ENCODE measurements around the gene RAX. TPM values are rescaled to one million over a fixed set of nuclear protein-coding genes. Genes with fewer than 3 reads are reported as not detected.

The RAX gene
- total RNA-seq, 1 experiment from 2014 or later, result 0.37 TPM

- no peak overlapping the region for H3T11ph ChIP-seq (ENCODE audit: low read length)
- H2BK15ac ChIP-seq (ENCODE audit: low read depth, low read length), result no peak overlapping the region
- Mint-ChIP-seq H3K4me3 (peak overlapping the region; percentile 69 to 92), H3K27ac (no peak overlapping the region), H3K36me3 (ENCODE audit: insufficient read depth in 1 of 3, low read depth in 3 of 3) (no peaks in the 10 kb centered on the region; a peak in 1 of 7 replicates), H3K4me1 (peaks cover 12 to 22% of the 10 kb centered on the region in 2 experiments), H3K9me3 (peaks cover 0 to 2% of the 10 kb centered on the region in 2 experiments; a peak in 1 of 5 replicates), H3K27me3 (ENCODE audit: low read depth) (peaks cover 100% of the 10 kb centered on the region)
- H3K9me3 ChIP-seq (ENCODE audit: control insufficient read depth, low read depth, low read length), result no peaks in the 10 kb centered on the region
- no peak overlapping the region for H2BK120ac ChIP-seq (ENCODE audit: low read depth, low read length, poor library complexity, severe bottlenecking)
- no peak overlapping the region for H2BK5ac ChIP-seq (ENCODE audit: insufficient read length, low read length)
- H3K79me1 ChIP-seq (ENCODE audit: insufficient read depth, low read depth, low read length, poor library complexity, severe bottlenecking), result no peaks in the 10 kb centered on the region
- no peak overlapping the region for H3K56ac ChIP-seq (ENCODE audit: insufficient read length, low read depth, low read length)
- H2BK20ac ChIP-seq (ENCODE audit: low read depth, low read length, poor library complexity, severe bottlenecking), result no peak overlapping the region
- no peak overlapping the region for H3K4ac ChIP-seq (ENCODE audit: low read depth, low read length)
- no peak overlapping the region for H3K23ac ChIP-seq (ENCODE audit: insufficient read length, low read depth, low read length)
- no peak overlapping the region for H3K9ac ChIP-seq (ENCODE audit: extremely low read depth, insufficient read length, low read length)
- H3K27me3 ChIP-seq (ENCODE audit: insufficient read depth, low read length), result peaks cover 47% of the 10 kb centered on the region
- no peak overlapping the region for H2AFZ ChIP-seq (ENCODE audit: low read length)
- H3K27ac ChIP-seq (ENCODE audit: insufficient read length, low read depth, low read length), result no peak overlapping the region
- H3K79me2 ChIP-seq (ENCODE audit: insufficient read depth, low read length), result no peaks in the 10 kb centered on the region
- DNase-seq, result peak; percentile 42
- H4K5ac ChIP-seq (ENCODE audit: insufficient read length, low read depth, low read length), result no peak overlapping the region
- no peak overlapping the region for H4K8ac ChIP-seq (replicated peaks; ENCODE audit: insufficient read length, low read depth, low read length)
- H4K20me1 ChIP-seq (ENCODE audit: control insufficient read depth, insufficient read depth, insufficient read length), result no peaks in the 10 kb centered on the region
- H3K23me2 ChIP-seq (ENCODE audit: insufficient read length, low read depth, low read length, poor library complexity, severe bottlenecking), result peaks cover 13% of the 10 kb centered on the region
- H3K4me1 ChIP-seq (ENCODE audit: insufficient read depth, low read length), result no peaks in the 10 kb centered on the region
- no CpG with 5 or more reads among the region's 47 CpGs for WGBS (ENCODE audit: extremely low coverage, insufficient read length, low lambda C conversion rate)
- no peak overlapping the region for H2BK12ac ChIP-seq (ENCODE audit: insufficient read length, low read depth, low read length)
- no peak overlapping the region for H4K91ac ChIP-seq (ENCODE audit: insufficient read length, low read depth, low read length)
- peak overlapping the region; percentile 81 for H3K4me2 ChIP-seq (ENCODE audit: insufficient read depth, insufficient read length, low read length)
- H3K18ac ChIP-seq (ENCODE audit: insufficient read length, low read depth, low read length), result no peak overlapping the region
- no peak for TF ChIP-seq CTCF (conservative IDR thresholded peaks at IDR 0.05)
- H2AK5ac ChIP-seq (ENCODE audit: insufficient read length, low read length), result no peak overlapping the region
- no peak overlapping the region for H3K14ac ChIP-seq (ENCODE audit: insufficient read depth, low read length)
Observed at GRCh38 chr18:59220784-59221765, 52.2 kb downstream of the RAX start.
